ENCODE data around the gene CFAP91.

The CFAP91 gene

DNA sequence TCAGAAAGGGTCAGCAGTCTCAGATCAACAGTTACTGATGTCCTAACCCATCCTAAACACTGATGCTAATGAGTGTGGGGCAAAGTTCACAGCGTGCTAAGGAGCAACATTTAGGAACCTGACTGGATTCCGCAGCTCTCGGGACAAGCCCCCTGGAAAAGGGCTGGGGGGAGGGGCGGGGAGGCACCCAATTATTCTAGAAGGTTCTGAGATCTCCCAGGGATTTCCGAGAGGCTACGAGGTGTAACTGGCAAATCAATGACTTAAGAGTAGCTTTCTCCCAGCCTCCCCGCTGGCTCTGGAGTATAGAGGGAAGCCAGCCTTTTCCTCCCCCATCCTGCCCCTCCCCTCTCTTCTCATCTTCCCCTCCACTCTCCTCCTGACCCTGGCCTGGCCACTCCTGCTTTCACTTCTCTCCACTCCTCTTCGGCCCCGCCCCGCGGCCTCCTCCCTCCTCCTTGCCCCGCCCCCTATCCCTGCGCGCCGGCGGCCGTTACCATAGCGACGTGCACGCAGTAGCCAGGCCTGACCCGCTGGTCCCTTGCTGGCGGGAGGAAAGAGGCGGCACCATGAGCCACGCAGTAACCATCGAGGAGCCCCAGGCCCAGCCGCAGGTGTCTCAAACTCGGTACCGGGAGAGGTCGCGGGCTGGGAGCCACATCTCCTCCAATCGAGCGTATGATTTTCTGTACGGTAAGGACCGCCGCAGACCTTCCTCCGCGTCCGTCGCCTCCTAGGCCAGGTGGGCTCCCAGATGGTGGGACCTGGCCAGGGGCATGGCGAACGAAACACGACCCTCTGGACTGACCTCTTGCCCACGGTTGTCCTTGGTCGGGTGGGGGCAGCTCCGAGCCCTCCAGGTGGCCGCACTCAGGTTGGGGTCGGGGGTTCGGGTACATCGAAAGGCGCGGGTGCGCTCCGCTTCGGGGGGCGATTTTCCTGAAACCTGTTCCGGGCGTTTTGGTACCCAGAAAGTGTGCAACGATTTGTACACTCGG is at the start of gene CFAP91:
CFAP91 (plus strand) TSS at position 493 of the 998 bp plus-strand sequence; CDS start at position 570, 77 bp downstream.
- DNase-seq (ENCODE audit: low spot score): peak; percentile 91

DNA sequence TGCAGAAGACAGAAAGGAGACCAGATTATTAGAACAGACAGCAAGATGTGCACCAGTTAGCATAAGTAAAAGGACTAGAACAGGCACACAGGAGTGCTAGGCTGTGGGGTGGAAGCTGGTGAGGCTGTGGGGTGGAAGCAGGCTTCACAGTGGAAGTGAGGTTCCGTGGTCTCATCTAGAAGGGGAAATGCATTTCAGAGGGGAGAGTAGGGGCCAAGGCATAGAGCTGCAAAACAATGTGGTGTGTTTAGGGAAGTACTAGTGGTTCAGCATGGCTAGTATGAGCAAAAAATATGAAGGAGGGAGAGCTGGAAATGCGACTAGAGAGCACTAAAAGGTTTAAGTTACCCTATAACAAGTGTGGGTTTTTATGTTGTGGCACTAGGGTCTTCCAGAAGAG is 48.9 kb upstream of the CFAP91 start:
- no peak for DNase-seq (ENCODE audit: low spot score)

DNA sequence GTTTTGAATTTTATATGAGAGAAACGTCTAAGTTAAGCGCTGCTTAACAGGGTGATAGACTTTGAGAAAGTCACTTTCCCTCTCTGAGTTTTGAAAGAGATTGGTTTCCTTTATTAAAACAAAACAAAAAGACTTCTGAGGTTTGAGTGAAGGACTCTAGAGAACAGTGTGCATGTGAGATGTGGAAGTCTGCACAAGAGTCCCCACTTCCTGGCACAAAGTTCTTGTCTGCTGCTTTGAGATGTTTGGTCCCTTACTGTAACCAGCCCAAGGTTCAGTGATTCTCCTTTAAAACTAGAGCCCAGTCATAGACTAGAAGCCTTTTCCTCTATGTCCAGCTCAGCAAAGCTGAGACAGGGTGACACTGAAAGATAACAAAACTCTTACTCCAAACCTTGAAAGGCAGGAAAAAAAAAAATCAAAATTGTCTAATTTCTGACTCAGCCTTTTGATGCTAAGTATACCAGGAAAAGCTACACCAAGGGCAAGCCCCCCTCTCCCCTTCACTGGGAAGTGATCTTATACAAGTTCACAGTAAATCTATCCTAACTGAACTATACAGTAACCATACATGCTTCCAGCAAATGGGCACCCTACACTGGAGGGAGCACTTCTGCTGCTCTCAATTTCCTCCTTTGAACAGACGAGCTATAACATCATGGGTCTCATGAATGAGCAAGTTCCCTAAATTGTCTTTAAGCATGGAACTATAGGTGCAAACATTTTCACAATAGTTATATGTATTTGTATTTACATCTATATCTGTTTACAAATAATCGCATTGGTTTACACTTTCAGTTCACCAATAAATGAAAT is 44.7 kb upstream of the CFAP91 start:
- no peak for DNase-seq (ENCODE audit: low spot score)

DNA sequence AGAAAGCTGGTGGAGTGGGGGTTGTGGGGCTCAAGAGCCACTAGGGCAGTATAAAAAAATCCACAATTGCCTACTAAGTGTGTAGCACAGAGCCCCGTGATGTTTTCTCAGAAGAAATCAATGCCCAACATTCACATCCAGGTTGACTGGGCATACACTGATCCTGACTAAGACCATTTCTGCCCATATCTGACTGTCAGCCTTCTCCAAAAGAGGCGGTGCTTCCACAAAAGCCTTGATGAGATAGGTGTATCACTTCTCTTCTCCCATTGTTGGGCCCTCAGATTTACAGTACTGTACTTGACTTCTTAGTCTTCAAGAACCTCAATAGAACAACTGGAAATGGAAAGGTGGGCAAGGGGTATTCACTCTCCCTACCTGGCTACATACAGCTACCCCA is 43.8 kb upstream of the CFAP91 start:
- no peak for DNase-seq (ENCODE audit: low spot score)

DNA sequence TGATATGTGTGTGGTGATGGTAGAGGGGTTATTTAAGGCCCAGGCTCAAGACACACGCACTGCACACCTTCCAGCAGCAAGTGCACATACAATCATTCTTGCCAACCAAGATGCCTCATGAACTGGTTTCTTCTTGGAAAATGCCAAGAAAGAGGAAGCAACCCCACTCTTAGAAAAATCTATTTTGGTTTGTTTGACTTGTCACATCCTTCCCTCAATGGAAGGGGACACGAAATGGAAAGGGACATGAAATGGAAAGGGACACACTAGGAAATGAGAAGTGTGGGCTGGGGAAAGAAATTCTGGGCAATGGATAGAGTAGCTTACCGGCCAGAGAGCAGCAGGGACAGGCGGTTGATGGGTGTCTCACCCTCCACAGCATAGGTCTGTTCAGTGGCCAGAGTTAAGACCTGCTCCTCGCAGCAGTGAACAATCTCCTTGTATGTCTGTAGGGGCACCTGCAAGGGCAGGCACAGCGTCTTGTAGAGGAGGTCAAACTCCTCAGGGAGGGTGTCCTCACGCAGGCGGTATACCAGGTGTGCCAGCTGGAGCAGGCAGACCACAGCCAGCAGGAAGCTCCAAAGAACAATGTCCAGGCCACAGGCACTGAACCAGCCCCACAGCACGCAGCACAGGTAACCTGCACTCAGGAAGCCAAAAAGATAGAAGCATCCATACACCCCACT is 43.1 kb upstream of the CFAP91 start:
- peak; percentile 15 for DNase-seq (ENCODE audit: low spot score)

DNA sequence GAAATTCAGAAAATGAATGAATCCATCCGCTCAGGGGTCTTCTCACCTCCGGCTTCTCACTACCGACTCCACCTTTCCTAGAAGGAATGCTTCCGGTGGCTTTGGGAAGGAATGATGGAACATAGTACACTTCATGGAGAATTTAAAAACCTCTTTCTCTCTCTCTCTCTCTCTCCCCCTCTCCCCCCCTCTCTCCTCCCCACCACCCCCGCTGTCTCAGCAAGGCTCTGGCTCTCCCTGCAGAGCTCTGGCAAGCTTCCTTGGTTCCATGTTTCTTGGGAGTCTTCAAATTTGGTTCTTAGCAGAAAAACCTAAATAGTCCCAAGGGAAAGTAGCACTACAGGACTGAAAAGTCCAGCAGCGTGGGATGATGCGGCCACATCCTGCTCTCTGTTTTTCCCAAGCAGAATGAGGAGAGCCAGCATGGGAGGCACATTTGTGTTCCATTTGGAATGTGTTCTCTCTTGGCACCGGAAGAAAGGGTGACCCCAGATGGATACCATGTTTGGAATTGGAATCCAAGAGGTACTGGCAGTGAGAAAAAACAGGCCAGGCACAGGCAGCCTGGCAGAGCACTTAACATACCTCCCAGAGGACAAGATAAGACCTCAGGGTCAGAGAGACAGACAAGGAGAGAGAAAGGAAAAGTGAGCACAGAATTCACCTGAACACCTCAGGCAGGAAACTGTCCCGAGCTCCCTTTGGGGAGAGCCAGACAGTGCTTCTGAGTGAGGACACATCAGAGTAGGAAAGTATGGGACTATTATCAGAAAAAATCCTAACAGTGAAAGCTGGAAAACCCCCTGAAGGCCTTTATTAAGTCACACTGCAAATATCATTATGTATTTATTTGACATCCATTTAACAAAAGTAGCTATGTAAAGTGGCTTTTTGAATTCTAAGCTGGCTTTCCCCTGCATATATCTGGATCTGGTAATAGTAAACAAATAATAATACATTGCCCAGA is 42.1 kb upstream of the CFAP91 start, which contains the start of gene POPDC2:
POPDC2 (minus strand) TSS at position 116 of the 967 bp plus-strand sequence. CDS start 166 bp downstream, outside the sequence.
- DNase-seq (ENCODE audit: low spot score): no peak

DNA sequence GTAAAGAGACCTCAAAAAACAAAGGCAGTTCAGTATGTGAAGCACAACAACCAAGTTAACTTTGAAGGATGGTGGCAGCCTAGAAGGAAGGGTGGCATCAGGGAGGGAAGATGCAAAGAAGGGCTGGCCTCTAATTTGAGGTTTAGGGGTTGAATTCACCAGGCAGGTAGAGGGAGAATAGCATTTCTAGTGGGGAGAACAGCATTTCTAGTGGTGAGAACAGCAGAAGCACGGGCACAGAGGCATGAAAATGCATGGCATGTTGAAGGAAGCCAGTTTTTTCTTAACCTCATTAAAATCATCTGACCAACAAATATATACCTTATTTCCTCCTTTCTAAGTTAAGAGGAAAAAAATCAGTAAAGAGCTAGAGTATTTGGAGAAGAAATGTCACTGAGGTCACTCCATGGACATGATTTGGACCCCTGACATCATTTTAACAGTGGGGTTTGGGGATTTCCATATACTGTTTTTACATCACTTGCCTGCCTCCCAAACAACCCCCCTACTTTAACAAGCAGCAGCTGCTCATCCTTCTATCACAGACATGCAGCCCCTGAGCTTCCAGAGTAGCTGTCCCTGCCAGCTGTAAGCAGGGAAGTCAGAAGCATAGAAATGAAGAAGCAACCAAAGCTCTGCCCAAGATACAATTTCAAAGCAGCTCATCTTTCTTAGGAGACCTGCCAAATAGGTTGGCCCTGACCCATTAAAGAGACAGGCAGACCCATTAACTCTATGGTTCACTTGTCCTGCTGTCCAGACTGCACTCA is 40.0 kb upstream of the CFAP91 start:
- DNase-seq (ENCODE audit: low spot score): no peak

DNA sequence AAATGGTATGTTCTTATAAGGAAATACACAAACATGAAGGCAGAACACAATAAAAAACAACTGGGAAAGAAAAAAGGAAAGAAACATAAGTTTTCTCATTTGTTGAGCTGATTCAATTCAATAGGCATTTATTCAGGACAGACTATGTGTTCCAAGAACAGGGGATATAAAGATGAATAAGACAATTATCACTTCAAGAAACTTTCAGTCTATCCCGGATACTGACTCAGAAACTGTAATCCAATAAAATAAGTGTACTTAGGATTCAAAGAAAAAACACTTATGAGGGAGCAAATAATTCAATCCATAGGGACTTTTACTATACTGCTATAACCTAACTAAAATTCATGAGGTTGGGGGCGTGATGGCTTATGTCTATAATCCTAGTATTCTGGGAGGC is 38.9 kb upstream of the CFAP91 start:
- DNase-seq (ENCODE audit: low spot score): no peak

DNA sequence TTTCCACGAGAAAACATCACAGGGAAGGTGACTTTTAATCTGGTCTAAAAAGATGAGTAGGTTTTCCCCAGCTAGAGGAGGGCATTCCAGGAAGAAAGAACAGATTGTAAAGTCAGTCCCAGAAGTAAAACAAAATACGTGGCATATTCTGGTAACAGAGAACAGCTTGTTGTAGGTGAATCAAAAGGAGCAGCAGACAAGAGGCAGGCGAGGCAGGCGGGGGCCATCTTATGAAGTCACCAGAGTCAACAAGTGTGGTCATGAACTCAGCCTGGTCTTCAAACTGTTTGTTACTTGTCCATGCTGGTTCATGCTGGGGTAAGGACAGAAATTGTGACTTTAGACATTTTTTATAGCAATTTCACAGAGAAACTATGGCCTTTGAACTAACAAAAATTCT is 38.5 kb upstream of the CFAP91 start:
- DNase-seq (ENCODE audit: low spot score): no peak

DNA sequence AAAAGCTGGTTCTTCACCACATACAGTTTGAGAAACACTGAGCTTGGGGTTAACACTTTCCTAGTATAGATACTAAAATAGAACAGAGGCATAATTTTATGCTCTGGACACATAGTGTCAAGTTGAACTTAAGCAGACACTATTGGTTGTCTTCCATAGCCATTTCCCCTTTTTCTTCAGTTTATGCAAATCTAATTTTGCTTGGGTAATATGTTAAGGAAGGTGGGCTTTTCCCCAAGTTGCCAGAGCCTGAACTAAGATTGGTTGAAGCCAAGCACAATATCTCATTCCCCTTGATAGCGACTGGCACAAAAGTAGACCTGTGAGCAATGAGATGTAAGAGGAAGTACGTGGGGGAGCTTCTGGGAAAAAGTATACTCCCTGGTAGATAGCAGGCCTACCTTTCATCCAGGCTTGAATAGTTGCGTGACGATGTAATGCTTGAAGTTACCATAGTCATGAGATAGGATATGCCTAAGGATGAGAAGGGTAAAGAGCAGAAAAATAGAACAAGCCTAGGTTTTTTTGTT is 37.9 kb upstream of the CFAP91 start:
- DNase-seq (ENCODE audit: low spot score): no peak

DNA sequence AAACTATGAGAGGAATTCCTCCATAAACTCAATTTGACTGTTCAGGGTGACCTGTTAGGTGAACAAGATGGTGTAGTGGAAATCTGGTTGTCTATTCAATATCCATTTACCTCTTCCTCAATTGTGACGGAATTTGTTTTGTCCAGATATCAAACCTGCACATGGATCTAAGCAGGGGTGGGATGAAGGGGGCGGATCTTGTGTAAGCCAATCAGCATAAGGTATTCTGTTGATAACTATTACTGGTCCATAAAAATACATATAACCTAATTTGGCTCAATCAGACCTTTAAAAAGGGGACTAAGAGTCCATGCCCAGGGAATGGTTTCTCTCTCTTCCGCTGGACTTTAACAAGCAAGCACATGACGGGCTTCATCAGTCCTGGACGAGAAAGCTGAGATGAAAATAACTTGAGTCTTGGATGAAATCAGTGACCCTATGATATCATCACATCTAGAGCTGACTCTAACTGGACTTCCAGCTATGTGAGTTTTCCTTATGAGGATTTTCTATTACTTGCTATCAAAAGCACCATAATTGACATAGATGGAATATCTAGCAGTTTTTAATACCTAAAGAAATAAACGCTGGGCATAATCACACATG is 36.8 kb upstream of the CFAP91 start:
- no peak for DNase-seq (ENCODE audit: low spot score)

DNA sequence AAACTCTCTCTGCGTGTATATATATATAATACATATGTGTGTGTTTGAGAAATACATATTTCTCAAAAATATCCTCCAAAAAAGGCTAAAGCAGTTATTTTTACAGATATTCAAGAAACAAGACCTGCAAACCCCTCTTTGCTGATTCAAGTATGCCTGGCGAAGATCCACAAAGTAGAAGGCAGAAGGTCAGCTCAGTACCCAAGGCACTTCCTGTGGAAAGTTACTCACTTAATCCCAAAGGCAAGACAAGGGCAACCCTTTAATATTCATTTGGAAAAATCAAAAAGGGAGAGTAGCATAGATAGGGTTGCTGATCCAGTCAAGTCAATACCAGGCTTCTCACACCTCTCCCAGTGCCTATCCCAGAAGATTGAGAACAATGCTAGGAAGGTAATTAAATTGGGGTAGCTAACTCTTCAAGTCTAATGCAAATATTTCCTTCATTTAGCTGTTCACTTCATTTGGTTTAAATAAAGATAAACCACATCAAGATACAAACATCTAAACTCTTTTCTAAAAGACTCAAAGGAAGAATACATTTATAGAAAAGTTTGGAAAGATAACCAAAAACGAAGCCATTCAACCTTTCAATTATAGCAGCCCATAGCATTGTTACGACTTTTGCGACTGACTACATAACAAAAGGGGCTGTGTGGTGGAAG is 32.8 kb upstream of the CFAP91 start:
- no peak for DNase-seq (ENCODE audit: low spot score)

DNA sequence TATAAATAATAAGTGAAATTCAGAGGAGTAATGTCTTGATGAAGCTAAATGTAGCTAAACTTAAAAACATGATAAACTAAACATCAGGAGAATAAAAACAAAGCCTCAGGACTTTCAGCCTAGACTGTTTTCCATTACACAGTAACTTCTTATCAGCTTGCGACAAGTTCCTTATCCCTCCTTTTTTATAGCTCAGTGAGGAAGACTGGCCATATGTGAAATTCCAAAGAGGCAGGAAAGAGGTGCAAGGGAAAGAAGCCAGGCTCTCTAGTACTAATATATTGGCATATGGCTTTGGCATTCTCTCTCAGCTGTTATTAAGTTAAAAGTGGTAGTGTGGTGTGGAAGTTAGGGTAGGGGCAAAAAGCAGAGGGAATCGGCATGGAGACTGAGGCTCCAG is 30.0 kb upstream of the CFAP91 start:
- no peak for DNase-seq (ENCODE audit: low spot score)

DNA sequence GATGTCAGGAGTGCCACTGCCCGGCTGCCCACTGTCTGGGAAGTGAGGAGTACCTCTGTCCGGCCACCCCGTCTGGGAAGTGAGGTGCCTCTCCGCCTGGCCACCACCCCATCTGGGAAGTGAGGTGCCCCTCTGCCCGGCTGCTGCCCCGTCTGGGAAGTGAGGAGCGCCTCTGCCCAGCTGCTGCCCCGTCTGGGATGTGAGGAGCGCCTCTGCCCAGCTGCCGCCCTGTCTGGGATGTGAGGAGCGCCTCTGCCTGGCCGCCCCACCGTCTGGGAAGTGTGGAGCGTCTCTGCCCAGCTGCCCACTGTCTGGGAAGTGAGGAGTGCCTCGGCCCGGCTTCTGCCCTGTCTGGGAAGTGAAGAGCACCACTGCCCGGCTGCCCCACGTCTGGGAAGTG is 28.9 kb upstream of the CFAP91 start:
- no peak for DNase-seq (ENCODE audit: low spot score)

DNA sequence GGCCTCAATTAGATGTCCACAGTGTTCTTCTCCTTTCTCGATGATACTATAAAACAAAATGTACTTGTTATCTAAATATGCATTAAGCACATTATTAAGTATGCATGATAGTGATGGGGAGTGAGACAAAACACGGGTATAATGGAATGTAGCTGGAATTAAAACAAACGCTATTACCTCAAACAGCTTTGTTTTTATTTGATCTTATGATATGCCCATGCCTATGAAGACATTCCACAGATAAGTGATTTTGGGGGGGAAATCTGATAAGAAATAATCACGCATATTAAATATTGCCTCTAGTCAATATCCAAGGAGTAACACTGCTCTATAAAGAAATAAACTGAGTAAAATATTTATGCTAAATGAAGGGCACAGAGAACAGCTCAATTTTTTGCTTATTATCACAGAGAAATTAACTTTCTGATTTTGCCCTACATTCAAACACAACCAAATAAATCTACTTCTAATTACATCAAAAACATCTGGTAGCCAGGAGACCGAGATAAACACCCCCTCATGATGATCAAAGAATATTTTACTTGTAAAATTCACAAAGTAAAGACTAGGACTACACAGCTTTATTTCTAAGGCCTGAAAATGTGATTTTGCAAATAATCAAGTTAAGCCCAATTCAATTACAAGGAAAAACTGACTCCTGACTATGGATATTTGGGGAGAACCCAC is 27.5 kb upstream of the CFAP91 start:
- DNase-seq (ENCODE audit: low spot score): no peak

DNA sequence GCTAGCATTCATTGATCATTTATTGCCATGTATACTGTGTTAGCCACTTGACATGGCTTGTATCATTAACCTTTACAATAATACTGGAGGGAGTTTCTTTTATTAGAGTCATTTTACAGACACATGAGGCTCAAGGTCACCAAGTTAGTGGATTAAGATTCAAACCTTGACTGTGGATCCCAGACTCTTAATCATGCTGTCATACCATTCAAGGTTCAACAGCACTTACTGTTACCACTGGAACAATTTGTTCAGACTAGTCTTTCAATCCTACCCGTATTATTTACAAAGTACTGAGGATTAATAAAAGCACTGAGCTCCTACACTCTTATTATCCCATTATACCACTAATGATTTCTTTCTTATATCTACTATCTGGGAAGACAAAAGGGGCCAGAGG is 26.8 kb upstream of the CFAP91 start:
- no peak for DNase-seq (ENCODE audit: low spot score)

DNA sequence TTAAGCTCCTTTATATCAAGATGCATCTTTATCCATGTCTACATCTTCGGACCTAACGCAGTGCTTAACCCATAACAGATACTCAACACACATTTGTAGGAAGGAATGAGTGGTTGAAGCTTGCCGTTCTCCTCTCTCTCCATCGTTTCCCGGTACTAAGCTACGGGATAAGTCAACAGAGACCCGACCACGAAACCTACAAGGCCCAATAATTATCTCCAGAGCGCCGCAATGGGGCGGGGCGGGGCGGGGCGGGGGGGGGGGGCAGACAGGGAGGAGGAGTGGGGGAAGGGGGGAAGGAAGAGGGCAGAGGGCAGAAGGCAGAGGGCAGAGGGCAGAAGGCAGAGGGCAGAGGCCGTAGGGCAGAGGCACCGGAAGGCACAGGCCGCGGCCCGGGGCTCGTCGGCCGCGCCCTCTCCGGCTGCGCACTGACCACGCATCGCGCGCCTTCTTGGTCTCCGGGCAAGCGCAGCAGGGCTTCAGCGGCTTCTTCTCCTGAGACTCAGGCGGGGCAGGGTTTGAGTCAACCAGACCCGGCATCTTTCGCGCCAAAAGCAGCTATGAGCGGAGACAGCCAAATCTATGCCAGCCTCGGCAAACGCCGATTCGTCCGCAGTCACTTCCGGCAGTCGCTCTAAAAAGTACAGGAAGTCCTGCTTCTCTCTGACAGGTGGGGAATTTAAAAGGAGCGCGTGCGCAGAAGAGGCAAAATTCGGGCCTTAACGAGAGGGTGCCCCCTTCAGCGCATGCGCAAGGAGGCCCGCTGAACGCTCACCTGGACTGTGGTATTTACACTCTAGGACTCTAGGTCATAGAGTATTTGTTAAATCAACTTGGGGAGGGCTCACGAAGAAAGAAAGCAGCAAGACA is 25.8 kb upstream of the CFAP91 start, which contains the start of gene COX17:
COX17 (minus strand) TSS at position 636 of the 870 bp plus-strand sequence; CDS start at position 540, 96 bp downstream.
- DNase-seq (ENCODE audit: low spot score): peak; percentile 92
